DND-41 (cell line): ENCODE results near the gene CD164.
A peak's percentile ranks its signal among the peaks of the same experiment; 100 is the strongest.

Experiments
- ATAC-seq: fragments of 200-7000 bp; cut with Tn5 transposase; 3 replicates; pipeline ENCODE4 v1.9.1; 2021; ENCODE audit warnings: low read depth; ENCODE audit not compliant: insufficient read depth
- DNase-seq: peaks from one replicate; pipeline ENCODE4 v3.0.0-alpha.2; 2020
- H2AFZ ChIP-seq: 2 replicates; pipeline ENCODE4 v1.6.0; 2012; ENCODE audit warnings: low read depth, low read length
- H3K27ac ChIP-seq: 2 replicates; pipeline ENCODE4 v1.5.1; 2012; ENCODE audit warnings: low read length, inconsistent platforms
- H3K27me3 ChIP-seq: fragments of 200-600 bp; sonication (generic); 2 replicates; pipeline ENCODE4 v1.6.0; 2012; ENCODE audit warnings: low read length, mild to moderate bottlenecking, inconsistent platforms; ENCODE audit not compliant: insufficient read depth, poor library complexity
- H3K36me3 ChIP-seq: 2 replicates; pipeline ENCODE4 v1.5.1; 2012; ENCODE audit warnings: low read length, inconsistent platforms; ENCODE audit not compliant: insufficient read depth
- H3K4me1 ChIP-seq: 2 replicates; pipeline ENCODE4 v1.5.1; 2012; ENCODE audit warnings: mild to moderate bottlenecking, low read length; ENCODE audit not compliant: insufficient read depth
- H3K4me2 ChIP-seq: 2 replicates; pipeline ENCODE4 v1.6.0; 2012; ENCODE audit warnings: mild to moderate bottlenecking, moderate library complexity, low read length, inconsistent platforms; ENCODE audit not compliant: insufficient read depth
- H3K4me3 ChIP-seq, 2 experiments: fragments of 200-600 bp in 1 of 2; shearing (Covaris generic) in 1 of 2; 2 replicates each; pipeline ENCODE4 v1.5.1; 2012 to 2016; ENCODE audit warnings: inconsistent platforms in 2 of 2, low read length in 2 of 2, mild to moderate bottlenecking in 2 of 2, low read depth in 1 of 2, moderate library complexity in 1 of 2
- H3K79me2 ChIP-seq: 2 replicates; pipeline ENCODE4 v1.6.0; 2012; ENCODE audit warnings: low read length, inconsistent platforms; ENCODE audit not compliant: insufficient read depth
- H3K9ac ChIP-seq: 2 replicates; pipeline ENCODE4 v1.6.0; 2012; ENCODE audit warnings: low read depth, mild to moderate bottlenecking, inconsistent platforms, low read length, moderate library complexity
- H3K9me3 ChIP-seq: 2 replicates; pipeline ENCODE4 v1.5.1; 2012; ENCODE audit warnings: low read length, moderate library complexity, mild to moderate bottlenecking, inconsistent platforms; ENCODE audit not compliant: insufficient read depth, severe bottlenecking
- H4K20me1 ChIP-seq: 2 replicates; pipeline ENCODE4 v1.6.0; 2012; ENCODE audit warnings: low read length; ENCODE audit not compliant: insufficient read depth
- CTCF ChIP-seq: IDR thresholded peaks from 2 replicates; pipeline ENCODE4 v1.5.1; 2012; ENCODE audit warnings: borderline replicate concordance, low read length, moderate library complexity, mild to moderate bottlenecking; ENCODE audit not compliant: poor library complexity, severe bottlenecking; ENCODE audit errors: extremely low read depth
- EZH2 ChIP-seq: IDR thresholded peaks from 3 replicates; pipeline ENCODE4 v1.6.1; 2012; ENCODE audit warnings: borderline replicate concordance, low read depth, mild to moderate bottlenecking, moderate library complexity, low read length, inconsistent platforms; ENCODE audit not compliant: severe bottlenecking

Gene CD164

DNA sequence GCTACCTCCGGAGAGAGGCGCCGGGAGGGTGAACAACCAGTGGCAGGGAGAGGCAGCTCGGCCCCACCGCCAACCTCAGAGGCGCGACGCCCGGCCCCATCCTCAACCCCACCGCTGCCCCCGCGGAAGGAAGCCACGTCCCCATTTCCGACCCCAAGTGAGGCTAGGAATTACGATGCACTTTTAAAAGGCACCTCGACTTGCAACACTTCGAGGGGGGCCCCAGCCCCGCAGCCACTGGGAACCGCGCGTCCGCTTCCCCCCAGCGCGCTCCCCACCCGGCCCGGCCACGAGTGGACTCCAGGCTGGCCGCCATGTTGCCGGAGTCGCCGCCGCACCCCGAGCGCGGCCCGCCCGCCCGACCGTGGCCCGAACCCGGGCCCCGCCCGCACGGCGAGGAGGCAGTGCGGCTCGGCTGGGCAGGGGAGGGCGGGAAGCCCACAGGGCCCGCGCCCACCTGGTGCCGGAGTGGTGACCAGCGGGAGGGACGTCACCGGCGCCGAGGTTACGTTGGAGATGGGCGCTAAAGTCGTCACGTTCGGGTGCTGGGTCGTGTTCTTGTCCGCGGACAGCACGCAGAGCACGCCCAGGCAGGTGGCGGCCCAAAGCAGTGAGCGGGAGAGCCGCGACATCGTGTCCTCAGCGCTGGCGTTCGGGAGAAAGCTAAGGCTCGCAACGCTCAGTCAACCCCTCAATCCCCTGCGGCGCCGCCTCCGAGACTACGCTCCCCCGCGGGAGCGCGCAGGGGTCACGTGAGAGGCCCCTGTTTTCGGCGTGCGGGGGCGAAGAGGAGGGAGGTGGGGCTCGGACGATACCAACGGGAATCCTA lies at the start of gene CD164:
CD164 (minus strand) TSS at position 721 of the 829 bp plus-strand sequence; CDS start at position 632, 89 bp downstream.
- Histone ChIP-seq H3K9me3 (no peaks in the 10 kb centered on the region), H3K4me2 (peak within 1 kb of the TSS; percentile 85), H3K4me3 (peak within 1 kb of the TSS; percentile 58 to 81), H3K79me2 (peaks cover 53% of the 10 kb centered on the region), H3K27me3 (no peaks in the 10 kb centered on the region), H2AFZ (peak within 1 kb of the TSS; percentile 79), H3K4me1 (peaks cover 34% of the 10 kb centered on the region), H3K36me3 (peaks cover 32% of the 10 kb centered on the region), H3K9ac (peak within 1 kb of the TSS; percentile 89), H3K27ac (peak within 1 kb of the TSS; percentile 100), H4K20me1 (peaks cover 42% of the 10 kb centered on the region)
- TF ChIP-seq CTCF (no peak), EZH2 (no peak)
- ATAC-seq (peak; percentile 70), DNase-seq (peak; percentile 93)

GRCh38 chr6:109429496-109429895 lies 47.2 kb upstream of the CD164 start:
- ATAC-seq, result no peak
- Histone ChIP-seq H3K4me3 (no peak overlapping the region), H3K9ac (no peak overlapping the region), H3K36me3 (no peaks in the 10 kb centered on the region), H3K27ac (no peak overlapping the region), H3K9me3 (no peaks in the 10 kb centered on the region), H2AFZ (no peak overlapping the region), H3K27me3 (no peaks in the 10 kb centered on the region), H3K4me1 (no peaks in the 10 kb centered on the region), H4K20me1 (no peaks in the 10 kb centered on the region), H3K4me2 (no peak overlapping the region), H3K79me2 (no peaks in the 10 kb centered on the region)
- TF ChIP-seq EZH2, result no peak
- TF ChIP-seq CTCF, result no peak
- DNase-seq, result no peak

- Histone ChIP-seq H3K36me3 (no peaks in the 10 kb centered on the region), H3K79me2 (no peaks in the 10 kb centered on the region), H3K9me3 (no peaks in the 10 kb centered on the region), H2AFZ (no peak overlapping the region), H3K4me1 (no peaks in the 10 kb centered on the region), H3K27me3 (no peaks in the 10 kb centered on the region), H3K4me3 (no peak overlapping the region), H3K4me2 (no peak overlapping the region), H3K27ac (no peak overlapping the region), H4K20me1 (no peaks in the 10 kb centered on the region), H3K9ac (no peak overlapping the region)
- TF ChIP-seq EZH2 (no peak), CTCF (no peak)
- ATAC-seq (no peak), DNase-seq (no peak)
Observed at GRCh38 chr6:109428889-109429477, 46.7 kb upstream of the CD164 start.
